ENCODE results near the gene LRRC32.

The LRRC32 gene

GRCh38 chr11:76642341-76642740, 28.2 kb downstream of the LRRC32 start:
- Histone ChIP-seq H3F3A (ENCODE audit: low read depth) (no peaks in the 10 kb centered on the region), H3K36me3 (ENCODE audit: insufficient read depth, low read length) (no peaks in the 10 kb centered on the region), H3K79me2 (ENCODE audit: insufficient read depth, low read length) (no peaks in the 10 kb centered on the region), H3K9ac (ENCODE audit: low read depth, low read length, poor library complexity, severe bottlenecking) (no peak overlapping the region), H4K20me1 (ENCODE audit: insufficient read depth, low read length, poor library complexity, severe bottlenecking) (no peaks in the 10 kb centered on the region), H3K4me3 (ENCODE audit: low read length, poor library complexity, severe bottlenecking) (no peak overlapping the region), H3K4me2 (ENCODE audit: low read depth, low read length, poor library complexity, severe bottlenecking) (no peak overlapping the region), H3K4me1 (ENCODE audit: insufficient read depth, low read length, poor library complexity, severe bottlenecking) (no peaks in the 10 kb centered on the region), H2AFZ (ENCODE audit: low read length) (no peak overlapping the region), H3K27me3 (ENCODE audit: insufficient read depth, low read length, poor library complexity, severe bottlenecking) (no peaks in the 10 kb centered on the region), H3K9me3 (ENCODE audit: insufficient read depth, low read depth, low read length) (peaks cover 4% of the 10 kb centered on the region; the same call in 1 of the 2 replicates), H3K9me2 (replicated peaks; ENCODE audit: low read depth, low read length) (no peaks in the 10 kb centered on the region)
- TF ChIP-seq EZH2phosphoT487 (IDR thresholded peaks at IDR 0.05; ENCODE audit: borderline replicate concordance): no peak
- TF ChIP-seq, protein P1, sequence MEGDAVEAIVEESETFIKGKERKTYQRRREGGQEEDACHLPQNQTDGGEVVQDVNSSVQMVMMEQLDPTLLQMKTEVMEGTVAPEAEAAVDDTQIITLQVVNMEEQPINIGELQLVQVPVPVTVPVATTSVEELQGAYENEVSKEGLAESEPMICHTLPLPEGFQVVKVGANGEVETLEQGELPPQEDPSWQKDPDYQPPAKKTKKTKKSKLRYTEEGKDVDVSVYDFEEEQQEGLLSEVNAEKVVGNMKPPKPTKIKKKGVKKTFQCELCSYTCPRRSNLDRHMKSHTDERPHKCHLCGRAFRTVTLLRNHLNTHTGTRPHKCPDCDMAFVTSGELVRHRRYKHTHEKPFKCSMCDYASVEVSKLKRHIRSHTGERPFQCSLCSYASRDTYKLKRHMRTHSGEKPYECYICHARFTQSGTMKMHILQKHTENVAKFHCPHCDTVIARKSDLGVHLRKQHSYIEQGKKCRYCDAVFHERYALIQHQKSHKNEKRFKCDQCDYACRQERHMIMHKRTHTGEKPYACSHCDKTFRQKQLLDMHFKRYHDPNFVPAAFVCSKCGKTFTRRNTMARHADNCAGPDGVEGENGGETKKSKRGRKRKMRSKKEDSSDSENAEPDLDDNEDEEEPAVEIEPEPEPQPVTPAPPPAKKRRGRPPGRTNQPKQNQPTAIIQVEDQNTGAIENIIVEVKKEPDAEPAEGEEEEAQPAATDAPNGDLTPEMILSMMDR (conservative IDR thresholded peaks at IDR 0.05; ENCODE audit: low read length): no peak

- no peak for TF ChIP-seq EZH2phosphoT487 (IDR thresholded peaks at IDR 0.05; ENCODE audit: borderline replicate concordance)
- TF ChIP-seq, protein P1 (conservative IDR thresholded peaks at IDR 0.05; ENCODE audit: low read length): no peak
- Histone ChIP-seq H3K4me1 (ENCODE audit: insufficient read depth, low read length, poor library complexity, severe bottlenecking) (no peaks in the 10 kb centered on the region), H2AFZ (ENCODE audit: low read length) (no peak overlapping the region), H3K79me2 (ENCODE audit: insufficient read depth, low read length) (no peaks in the 10 kb centered on the region), H3F3A (ENCODE audit: low read depth) (no peaks in the 10 kb centered on the region), H3K36me3 (ENCODE audit: insufficient read depth, low read length) (no peaks in the 10 kb centered on the region), H3K27me3 (ENCODE audit: insufficient read depth, low read length, poor library complexity, severe bottlenecking) (no peaks in the 10 kb centered on the region), H3K9me2 (replicated peaks; ENCODE audit: low read depth, low read length) (no peaks in the 10 kb centered on the region), H4K20me1 (ENCODE audit: insufficient read depth, low read length, poor library complexity, severe bottlenecking) (no peaks in the 10 kb centered on the region), H3K9ac (ENCODE audit: low read depth, low read length, poor library complexity, severe bottlenecking) (no peak overlapping the region), H3K4me2 (ENCODE audit: low read depth, low read length, poor library complexity, severe bottlenecking) (no peak overlapping the region), H3K9me3 (ENCODE audit: insufficient read depth, low read depth, low read length) (peaks cover 3% of the 10 kb centered on the region; the same call in 1 of the 2 replicates), H3K4me3 (ENCODE audit: low read length, poor library complexity, severe bottlenecking) (no peak overlapping the region)
Measured at GRCh38 chr11:76641905-76642304, 28.6 kb downstream of the LRRC32 start.

GRCh38 chr11:76640501-76640900, 30.0 kb downstream of the LRRC32 start:
- Histone ChIP-seq H3K4me1 (ENCODE audit: insufficient read depth, low read length, poor library complexity, severe bottlenecking) (no peaks in the 10 kb centered on the region), H3K4me2 (ENCODE audit: low read depth, low read length, poor library complexity, severe bottlenecking) (no peak overlapping the region), H3K27me3 (ENCODE audit: insufficient read depth, low read length, poor library complexity, severe bottlenecking) (no peaks in the 10 kb centered on the region), H3K79me2 (ENCODE audit: insufficient read depth, low read length) (no peaks in the 10 kb centered on the region), H3K36me3 (ENCODE audit: insufficient read depth, low read length) (no peaks in the 10 kb centered on the region), H2AFZ (ENCODE audit: low read length) (no peak overlapping the region), H3K9me3 (ENCODE audit: insufficient read depth, low read depth, low read length) (no peaks in the 10 kb centered on the region), H3K4me3 (ENCODE audit: low read length, poor library complexity, severe bottlenecking) (no peak overlapping the region), H4K20me1 (ENCODE audit: insufficient read depth, low read length, poor library complexity, severe bottlenecking) (no peaks in the 10 kb centered on the region), H3K9ac (ENCODE audit: low read depth, low read length, poor library complexity, severe bottlenecking) (no peak overlapping the region), H3K9me2 (replicated peaks; ENCODE audit: low read depth, low read length) (no peaks in the 10 kb centered on the region), H3F3A (ENCODE audit: low read depth) (no peaks in the 10 kb centered on the region)
- TF ChIP-seq EZH2phosphoT487 (IDR thresholded peaks at IDR 0.05; ENCODE audit: borderline replicate concordance): no peak
- TF ChIP-seq, protein P1 (conservative IDR thresholded peaks at IDR 0.05; ENCODE audit: low read length): no peak
